NCI-H1092 (cell line): ENCODE data around the gene CELF2.
"Not testable (repeated sequence)": the region's sequence is repeated elsewhere in the genome, so short reads cannot be mapped to it uniquely, and the experiment has no call there.

ENCODE experiments used
- DNase-seq: peaks from one replicate; lab custom pipeline; 2025; lab: John Stamatoyannopoulos, UW

Gene CELF2

GRCh38 chr10:11353006-11353896, 335.6 kb downstream of the CELF2 start:
- DNase-seq: no peak

DNA sequence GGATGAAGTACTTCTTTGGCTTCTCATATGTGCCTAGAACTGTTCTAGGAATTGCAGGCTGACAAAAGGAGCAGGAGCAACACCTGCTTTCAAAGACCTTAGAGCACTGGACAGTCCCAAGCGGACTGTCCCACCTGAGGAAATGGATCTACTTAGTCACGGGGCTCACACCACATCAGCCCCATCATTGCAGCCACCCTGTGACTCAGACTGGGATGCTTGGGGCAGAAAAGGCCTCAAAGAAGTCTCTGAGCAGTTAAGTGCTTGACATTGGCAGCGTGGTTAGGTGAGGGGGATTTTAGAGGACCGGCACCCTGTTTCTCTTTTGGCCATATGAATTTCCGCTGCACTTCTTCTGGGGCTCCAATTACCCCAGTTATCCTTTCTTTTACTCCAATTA, 337.2 kb downstream of the CELF2 start:
- DNase-seq: no peak

DNA sequence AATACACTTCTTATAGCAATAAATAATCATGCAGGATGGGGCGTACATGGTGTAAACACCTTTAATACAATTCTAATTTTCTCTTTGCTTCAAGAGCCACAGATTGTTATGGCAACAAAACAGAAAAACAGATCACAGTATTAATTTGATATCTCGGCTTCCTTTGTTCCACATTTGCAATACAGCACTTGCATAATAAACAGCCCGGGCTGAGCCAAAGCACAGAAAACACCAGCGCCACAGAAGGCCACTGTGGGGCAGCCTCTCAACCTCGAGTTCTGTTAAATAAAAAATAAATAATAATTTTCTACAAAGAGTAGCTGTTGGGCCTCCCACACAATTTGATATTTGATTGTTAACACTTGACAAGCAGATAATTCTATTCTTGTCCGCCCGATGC, 337.9 kb downstream of the CELF2 start:
- DNase-seq: no peak

- DNase-seq: no peak
Observed at GRCh38 chr10:11357439-11357838, 339.8 kb downstream of the CELF2 start.

- no peak for DNase-seq
Observed at GRCh38 chr10:11358011-11358410, 340.3 kb downstream of the CELF2 start.

- DNase-seq: no peak
Observed at GRCh38 chr10:11358923-11359575, 341.4 kb downstream of the CELF2 start.

- DNase-seq: no peak
Observed at GRCh38 chr10:11359869-11360268, 342.2 kb downstream of the CELF2 start.

DNA sequence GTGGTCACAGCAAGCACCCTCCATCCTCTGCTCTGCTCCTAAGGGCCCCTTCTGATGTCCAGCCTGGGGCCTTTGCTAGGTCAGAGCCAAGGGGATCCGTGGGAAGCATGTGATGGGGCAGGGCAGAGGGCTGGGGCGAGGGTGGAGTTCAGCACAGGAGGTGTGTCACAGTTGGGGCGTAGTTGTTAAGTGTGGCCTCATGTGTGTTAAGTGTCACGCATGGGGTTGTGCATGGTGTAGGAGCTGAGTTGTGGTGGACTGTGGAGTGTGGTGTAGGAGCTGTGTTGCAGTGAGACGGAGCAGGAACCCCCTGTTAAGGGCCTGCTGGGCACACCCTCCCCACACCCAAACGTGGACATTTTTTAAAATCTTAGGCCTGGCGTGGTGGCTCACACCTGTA, 345.8 kb downstream of the CELF2 start:
- DNase-seq: no peak

DNA sequence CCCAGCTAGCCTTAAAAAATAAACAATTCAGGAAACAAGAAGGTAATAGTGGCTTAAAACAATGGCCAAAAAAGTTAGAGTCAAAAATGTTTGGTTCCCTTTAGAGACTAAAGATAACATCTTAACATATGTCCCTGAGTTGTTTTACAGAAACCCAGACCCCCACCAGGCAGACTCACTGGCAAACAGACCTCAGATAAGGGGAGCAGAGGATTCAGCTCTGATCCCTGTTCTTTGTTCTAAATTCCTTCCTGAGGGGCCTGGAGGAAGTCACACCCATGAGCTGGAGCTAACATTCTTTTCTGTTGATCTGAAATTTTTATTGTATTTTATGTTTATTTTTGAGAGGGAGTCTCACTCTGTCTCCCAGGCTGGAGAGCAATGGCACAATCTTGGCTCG, 346.6 kb downstream of the CELF2 start:
- DNase-seq: no peak

GRCh38 chr10:11366889-11367288, 349.2 kb downstream of the CELF2 start:
- not testable (repeated sequence) for DNase-seq

GRCh38 chr10:11367505-11367904, 349.8 kb downstream of the CELF2 start:
- DNase-seq: no peak

GRCh38 chr10:11373717-11374171, 356.1 kb downstream of the CELF2 start:
- DNase-seq: no peak

DNA sequence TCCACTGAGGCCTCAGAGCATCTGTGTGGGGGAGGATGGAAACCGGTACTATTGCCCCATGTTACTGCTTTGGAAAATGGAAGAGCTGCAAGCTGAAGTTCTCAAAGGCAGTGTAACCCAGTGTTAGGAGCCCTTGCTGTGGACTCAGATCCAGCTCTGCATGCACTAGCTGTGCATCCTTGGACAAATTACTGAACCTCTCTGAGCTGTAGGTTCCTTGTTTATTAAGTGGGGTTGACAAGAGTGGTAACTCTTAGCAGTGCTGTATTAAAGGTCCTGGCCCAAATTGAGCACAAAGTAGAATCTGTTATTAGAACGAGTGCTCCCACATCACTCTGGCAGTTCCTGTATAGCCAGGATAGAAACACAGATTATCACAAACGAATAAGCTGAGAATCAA, 359.6 kb downstream of the CELF2 start:
- DNase-seq: no peak

GRCh38 chr10:11378835-11379234, 361.2 kb downstream of the CELF2 start:
- DNase-seq: no peak

- no peak for DNase-seq
Observed at GRCh38 chr10:11379771-11380170, 362.1 kb downstream of the CELF2 start.

DNA sequence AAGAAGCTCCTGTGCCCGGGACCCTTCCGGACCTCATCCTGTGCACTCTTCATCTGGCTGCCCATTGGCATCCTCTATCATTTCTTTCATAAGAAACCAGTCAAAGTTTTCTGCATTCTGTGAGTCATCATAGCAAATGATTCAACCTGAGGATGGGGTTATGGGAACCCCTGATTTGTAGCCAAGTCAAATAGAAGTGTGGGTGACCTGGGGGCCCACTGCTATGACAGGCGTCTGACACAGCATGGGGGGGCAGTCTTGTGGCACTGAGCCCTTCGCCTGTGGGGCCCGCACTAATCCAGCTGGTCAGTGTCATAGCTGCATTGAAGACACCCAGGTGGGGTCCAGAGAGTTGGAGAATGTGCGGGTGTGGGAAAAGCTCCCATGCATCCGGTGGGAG, 363.4 kb downstream of the CELF2 start:
- no peak for DNase-seq

GRCh38 chr10:11381511-11381910, 363.8 kb downstream of the CELF2 start:
- DNase-seq: no peak

DNA sequence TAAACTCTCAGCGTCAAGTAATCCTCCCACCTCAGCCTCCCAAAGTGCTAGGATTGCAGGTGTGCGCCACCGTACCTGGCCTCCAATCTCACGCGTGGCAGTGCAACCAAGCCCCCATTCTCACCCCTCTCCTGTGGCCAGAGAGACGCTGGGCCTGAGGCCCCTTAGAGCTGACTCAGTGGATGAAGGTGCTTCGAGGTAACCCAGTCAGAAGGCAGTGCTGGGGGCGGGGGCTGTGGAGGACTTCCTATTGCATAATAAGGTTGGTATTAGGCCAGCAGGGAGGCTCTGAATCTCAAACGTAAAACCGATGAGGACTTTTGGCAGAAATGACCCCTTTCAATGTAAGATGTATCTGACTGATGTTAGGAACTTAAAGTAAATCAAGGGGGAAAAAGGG, 364.5 kb downstream of the CELF2 start:
- DNase-seq: no peak

DNA sequence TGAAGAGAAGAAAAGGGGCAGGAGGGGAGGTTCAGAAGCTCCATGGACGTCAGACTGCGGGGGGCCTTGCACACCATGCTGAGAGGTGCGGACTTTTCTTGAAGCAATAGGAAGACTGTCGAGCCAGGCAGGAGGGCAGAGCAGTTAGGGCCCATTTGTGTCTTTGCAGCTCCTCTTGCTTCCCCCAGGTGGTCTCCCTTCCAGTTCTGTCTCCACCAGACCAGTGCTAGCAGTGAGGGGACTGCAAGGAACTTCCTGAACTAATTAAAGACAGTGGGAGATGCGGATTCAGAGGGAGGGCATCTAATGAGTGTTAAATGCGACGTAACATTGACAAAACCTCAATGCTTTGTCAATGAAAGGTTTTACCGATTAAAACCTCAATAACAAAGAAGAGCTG, 368.4 kb downstream of the CELF2 start:
- DNase-seq: no peak
